ENCODE data around the gene ZBTB1. TPM values are rescaled to one million over a fixed set of nuclear protein-coding genes. Genes with fewer than 3 reads are reported as not detected.

ZBTB1 gene
- polyA plus RNA-seq, 1 donor from 2014 or later = 24.8 TPM

- Histone ChIP-seq H3K4me3 (ENCODE audit: low read length) (no peak overlapping the region), H2AFZ (ENCODE audit: low read depth, low read length) (no peak overlapping the region), H3K27ac (ENCODE audit: low read length) (no peak overlapping the region), H3K9me3 (ENCODE audit: low read length) (no peaks in the 10 kb centered on the region), H3K79me2 (replicated peaks; ENCODE audit: insufficient read depth, low read length) (no peaks in the 10 kb centered on the region), H3F3A (ENCODE audit: insufficient read depth, low read length, poor library complexity, severe bottlenecking) (no peaks in the 10 kb centered on the region), H3K9me2 (ENCODE audit: insufficient read depth, low read length) (no peaks in the 10 kb centered on the region), H3K4me2 (ENCODE audit: low read length) (no peak overlapping the region), H3K27me3 (ENCODE audit: insufficient read depth, low read depth, low read length) (no peaks in the 10 kb centered on the region), H3K36me3 (ENCODE audit: insufficient read depth, low read length) (no peaks in the 10 kb centered on the region), H4K20me1 (ENCODE audit: insufficient read depth) (no peaks in the 10 kb centered on the region), H3K9ac (ENCODE audit: low read length) (no peak overlapping the region)
- TF ChIP-seq EZH2 (IDR thresholded peaks at IDR 0.05; ENCODE audit: borderline replicate concordance, insufficient read depth, low read length, poor library complexity, severe bottlenecking) = no peak
- no peak for TF ChIP-seq TAF1 (IDR thresholded peaks at IDR 0.05; ENCODE audit: low read depth)
- no peak for TF ChIP-seq SMC3 (conservative IDR thresholded peaks at IDR 0.05; ENCODE audit: poor library complexity)
These were observed 43.3 kb upstream of the ZBTB1 start for GRCh38 chr14:64461221-64461620.

GRCh38 chr14:64463195-64463594 is 41.4 kb upstream of the ZBTB1 start:
- H3K36me3 ChIP-seq (ENCODE audit: insufficient read depth, low read length) = no peaks in the 10 kb centered on the region
- no peaks in the 10 kb centered on the region for H4K20me1 ChIP-seq (ENCODE audit: insufficient read depth)
- no peak overlapping the region for H3K9ac ChIP-seq (ENCODE audit: low read length)
- H3K9me2 ChIP-seq (ENCODE audit: insufficient read depth, low read length) = no peaks in the 10 kb centered on the region
- H3K27ac ChIP-seq (ENCODE audit: low read length) = no peak overlapping the region
- no peaks in the 10 kb centered on the region for H3K27me3 ChIP-seq (ENCODE audit: insufficient read depth, low read depth, low read length)
- no peaks in the 10 kb centered on the region for H3F3A ChIP-seq (ENCODE audit: insufficient read depth, low read length, poor library complexity, severe bottlenecking)
- no peaks in the 10 kb centered on the region for H3K9me3 ChIP-seq (ENCODE audit: low read length)
- no peak overlapping the region for H3K4me3 ChIP-seq (ENCODE audit: low read length)
- TF ChIP-seq TAF1 (IDR thresholded peaks at IDR 0.05; ENCODE audit: low read depth) (no peak), RAD21 (conservative IDR thresholded peaks at IDR 0.05) (no peak), MXI1 (conservative IDR thresholded peaks at IDR 0.05; ENCODE audit: poor library complexity, severe bottlenecking) (no peak)
- H3K4me2 ChIP-seq (ENCODE audit: low read length) = no peak overlapping the region
- H2AFZ ChIP-seq (ENCODE audit: low read depth, low read length) = no peak overlapping the region
- H3K79me2 ChIP-seq (replicated peaks; ENCODE audit: insufficient read depth, low read length) = no peaks in the 10 kb centered on the region

- Histone ChIP-seq H3K9ac (ENCODE audit: low read length) (no peak overlapping the region), H3K27ac (ENCODE audit: low read length) (no peak overlapping the region), H3K27me3 (ENCODE audit: insufficient read depth, low read depth, low read length) (no peaks in the 10 kb centered on the region)
These were observed 40.7 kb upstream of the ZBTB1 start for GRCh38 chr14:64463873-64464272.

More at GRCh38 chr14:64463873-64464272, 40.7 kb upstream of the ZBTB1 start:
- no peaks in the 10 kb centered on the region for H3F3A ChIP-seq (ENCODE audit: insufficient read depth, low read length, poor library complexity, severe bottlenecking)
- no peaks in the 10 kb centered on the region for H3K9me3 ChIP-seq (ENCODE audit: low read length)
- no peak overlapping the region for H3K4me2 ChIP-seq (ENCODE audit: low read length)
- no peaks in the 10 kb centered on the region for H3K9me2 ChIP-seq (ENCODE audit: insufficient read depth, low read length)
- H2AFZ ChIP-seq (ENCODE audit: low read depth, low read length) = no peak overlapping the region
- no peak overlapping the region for H3K4me3 ChIP-seq (ENCODE audit: low read length)
- no peaks in the 10 kb centered on the region for H4K20me1 ChIP-seq (ENCODE audit: insufficient read depth)
- no peaks in the 10 kb centered on the region for H3K79me2 ChIP-seq (replicated peaks; ENCODE audit: insufficient read depth, low read length)
- no peaks in the 10 kb centered on the region for H3K36me3 ChIP-seq (ENCODE audit: insufficient read depth, low read length)
- TF ChIP-seq EP300 (conservative IDR thresholded peaks at IDR 0.05; ENCODE audit: poor library complexity, severe bottlenecking) = no peak
- TF ChIP-seq CTCF (IDR thresholded peaks at IDR 0.05; ENCODE audit: poor library complexity, severe bottlenecking) = no peak
- TF ChIP-seq TAF1 (IDR thresholded peaks at IDR 0.05; ENCODE audit: low read depth) = no peak
- no peak for TF ChIP-seq SMC3 (conservative IDR thresholded peaks at IDR 0.05; ENCODE audit: poor library complexity)
- no peak for TF ChIP-seq EZH2 (IDR thresholded peaks at IDR 0.05; ENCODE audit: borderline replicate concordance, insufficient read depth, low read length, poor library complexity, severe bottlenecking)
- no peak for TF ChIP-seq RAD21 (conservative IDR thresholded peaks at IDR 0.05)
- no peak for TF ChIP-seq REST (IDR thresholded peaks at IDR 0.05; ENCODE audit: borderline replicate concordance)
- no peak for TF ChIP-seq POLR2AphosphoS5 (IDR thresholded peaks at IDR 0.05)
- no peak for TF ChIP-seq MXI1 (conservative IDR thresholded peaks at IDR 0.05; ENCODE audit: poor library complexity, severe bottlenecking)
